ENCODE results near the gene KLF7. TPM values are rescaled to one million over a fixed set of nuclear protein-coding genes. Genes with fewer than 3 reads are reported as not detected.

Gene KLF7
- total RNA-seq, 1 donor from 2014 or later = 79.1 TPM

GRCh38 chr2:207083361-207084110 is 82.2 kb downstream of the KLF7 start:
- peak; percentile 35 for ATAC-seq
- no peak for DNase-seq (ENCODE audit: low spot score)
- intact Hi-C loops (cut with DNase I) = no loop called here

GRCh38 chr2:207082619-207083018 is 83.1 kb downstream of the KLF7 start:
- DNase-seq (ENCODE audit: low spot score) (no peak), ATAC-seq (no peak)
- intact Hi-C loops (cut with DNase I) = no loop called here

- intact Hi-C loops (cut with DNase I) = no loop called here
- ATAC-seq = no peak
- no peak for DNase-seq (ENCODE audit: low spot score)
Measured at GRCh38 chr2:207078186-207078798, 87.5 kb downstream of the KLF7 start.

DNA sequence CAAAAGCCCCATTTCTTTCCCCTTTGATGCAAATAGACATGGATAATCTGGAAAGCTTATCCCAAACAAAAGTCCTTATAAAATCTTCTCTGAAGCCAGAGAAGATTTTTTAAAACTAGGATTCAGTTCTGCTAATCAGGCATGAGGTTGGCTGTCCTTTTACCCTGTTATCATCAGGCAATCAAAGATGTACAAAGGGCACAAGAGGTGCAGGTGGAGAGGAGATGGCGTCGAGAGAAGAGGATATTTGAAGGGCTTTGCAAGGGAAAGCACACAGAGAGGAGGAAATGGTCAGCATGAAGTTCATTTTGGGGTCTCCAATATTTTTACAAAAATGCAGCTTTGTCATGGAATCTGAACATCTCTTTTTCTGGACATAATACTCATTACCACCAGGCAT is 88.5 kb downstream of the KLF7 start:
- ATAC-seq (no peak), DNase-seq (ENCODE audit: low spot score) (no peak)
- intact Hi-C loops (cut with DNase I) = no loop called here

DNA sequence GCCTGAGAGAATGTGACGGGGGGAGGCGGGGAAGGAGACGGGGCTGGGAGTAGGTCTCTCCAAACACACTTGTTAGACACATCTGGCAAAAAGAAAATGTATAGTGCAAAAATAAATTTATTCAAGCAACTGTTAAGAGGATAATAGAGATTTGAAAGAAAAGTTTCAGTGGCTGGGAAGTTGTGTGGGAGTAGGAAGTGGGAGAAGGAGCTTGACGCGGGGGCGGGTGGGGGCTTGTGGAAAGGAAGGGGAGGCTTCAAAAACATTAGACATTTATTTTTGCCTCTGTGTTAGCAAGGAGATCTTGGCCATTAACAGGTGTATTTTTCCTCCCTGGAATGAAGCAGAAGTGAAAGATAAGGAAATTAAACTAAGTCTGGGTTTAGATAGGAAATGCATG is 90.3 kb downstream of the KLF7 start:
- intact Hi-C loops (cut with DNase I) = no loop called here
- ATAC-seq = no peak
- no peak for DNase-seq (ENCODE audit: low spot score)

DNA sequence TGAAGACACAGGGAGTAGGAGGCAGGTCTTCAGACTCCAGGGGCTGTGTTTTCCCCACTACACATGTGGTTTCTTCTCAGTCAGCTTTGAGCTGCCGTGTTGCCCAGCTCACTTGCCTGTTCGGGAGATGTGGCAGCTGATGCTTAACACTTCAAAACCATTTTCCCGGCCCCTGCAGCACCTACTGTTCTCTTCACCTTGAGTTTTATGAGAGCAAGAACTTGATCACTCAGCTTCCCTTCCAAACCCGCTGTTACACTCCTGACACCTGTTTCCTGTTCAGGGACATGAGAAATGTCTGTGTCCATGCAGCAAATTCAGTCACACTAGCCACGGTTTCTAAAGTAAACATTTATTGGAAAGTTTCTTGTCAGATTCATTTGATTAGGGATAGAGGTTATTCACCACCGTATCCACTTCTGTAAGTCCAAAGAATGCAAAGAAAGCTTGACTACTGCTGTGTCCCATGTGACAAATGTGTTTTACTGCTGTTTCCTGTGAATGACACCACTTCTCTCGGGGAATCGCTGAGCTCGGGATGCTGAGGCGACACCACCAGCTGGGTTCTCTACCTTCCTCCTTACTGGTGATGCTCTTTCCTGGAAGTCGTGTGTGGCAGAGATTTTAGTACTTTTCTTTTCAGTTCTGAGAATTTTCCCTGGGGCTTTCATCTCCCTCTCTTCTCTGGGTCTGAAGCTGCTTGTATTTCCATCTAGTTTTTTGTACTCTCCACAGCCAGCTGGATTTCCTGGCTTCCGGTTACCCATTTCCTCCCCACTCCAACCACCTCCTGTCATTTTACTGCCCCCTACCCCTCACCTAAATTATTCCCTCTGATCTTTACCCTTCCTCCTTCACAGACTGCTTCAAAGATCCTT is 91.7 kb downstream of the KLF7 start:
- intact Hi-C loops (cut with DNase I) = no loop called here
- no peak for DNase-seq (ENCODE audit: low spot score)
- peak; percentile 85 for ATAC-seq

DNA sequence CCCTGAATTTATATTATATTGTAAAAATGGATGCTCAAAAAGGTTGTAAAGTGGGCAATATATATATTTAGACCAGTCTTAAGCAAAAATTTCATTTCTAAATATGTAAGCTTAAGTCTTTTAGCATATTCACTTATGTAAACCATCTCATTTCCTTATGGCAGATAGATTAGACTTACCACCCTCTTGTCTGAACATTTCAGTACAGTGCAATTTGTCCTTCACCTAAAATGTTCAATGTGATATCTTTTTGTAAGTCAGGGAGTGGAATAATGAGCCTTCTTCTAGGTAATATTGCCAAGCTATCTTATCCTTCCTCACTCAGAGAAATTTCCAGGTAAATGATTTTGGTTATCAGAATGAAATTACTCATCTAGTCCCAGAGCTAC is 92.3 kb downstream of the KLF7 start:
- ATAC-seq = no peak
- intact Hi-C loops (cut with DNase I) = no loop called here

DNA sequence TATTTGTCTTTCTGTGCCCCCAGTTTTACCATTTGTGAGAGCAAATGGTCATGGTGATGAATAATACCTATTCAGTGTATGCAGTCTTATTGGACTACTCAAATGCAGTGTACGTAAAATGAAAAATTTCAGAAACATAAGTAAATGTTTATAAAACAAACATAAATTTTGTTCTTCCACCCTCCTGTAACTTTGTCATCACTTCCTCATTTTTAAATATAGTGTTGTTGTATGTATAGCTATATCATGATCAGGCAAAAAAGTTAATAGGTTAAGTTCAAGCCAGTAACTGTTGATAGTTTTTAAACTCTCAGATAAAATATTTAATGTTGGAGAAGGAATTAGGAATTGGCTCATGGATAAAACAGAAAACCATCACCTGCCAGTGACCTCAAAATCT is 93.2 kb downstream of the KLF7 start:
- no peak for ATAC-seq

More for the DNA sequence above, 92.3 kb downstream of the KLF7 start:
- no peak for DNase-seq (ENCODE audit: low spot score)

DNA sequence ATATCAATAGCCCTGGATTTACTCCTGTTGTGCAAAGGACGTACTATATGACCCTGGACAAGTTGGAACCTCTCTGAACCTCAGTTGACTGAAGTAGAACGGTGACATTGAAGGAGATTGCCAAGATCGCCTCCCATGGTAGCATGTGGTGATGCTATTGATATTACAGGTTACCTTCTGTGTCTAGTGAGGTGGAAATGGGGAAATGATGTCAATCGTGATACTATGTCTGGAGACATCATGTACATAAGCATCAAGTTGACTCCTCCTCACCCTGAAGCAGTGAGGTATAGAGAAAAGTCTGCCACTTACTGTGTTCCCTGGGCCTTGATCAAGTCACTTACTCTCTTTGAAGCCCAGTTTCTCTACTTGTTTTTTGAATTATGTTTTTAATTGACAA is 93.9 kb downstream of the KLF7 start:
- intact Hi-C loops (cut with DNase I) = no loop called here
- ATAC-seq = no peak

More for the DNA sequence above, 93.2 kb downstream of the KLF7 start:
- intact Hi-C loops (cut with DNase I) = no loop called here
- DNase-seq (ENCODE audit: low spot score) = no peak

GRCh38 chr2:207067473-207067872 is 98.3 kb downstream of the KLF7 start:
- ATAC-seq (peak; percentile 55), DNase-seq (ENCODE audit: low spot score) (no peak)
- intact Hi-C loops (cut with DNase I) = no loop called here

More for the DNA sequence above, 93.9 kb downstream of the KLF7 start:
- DNase-seq (ENCODE audit: low spot score) = no peak

DNA sequence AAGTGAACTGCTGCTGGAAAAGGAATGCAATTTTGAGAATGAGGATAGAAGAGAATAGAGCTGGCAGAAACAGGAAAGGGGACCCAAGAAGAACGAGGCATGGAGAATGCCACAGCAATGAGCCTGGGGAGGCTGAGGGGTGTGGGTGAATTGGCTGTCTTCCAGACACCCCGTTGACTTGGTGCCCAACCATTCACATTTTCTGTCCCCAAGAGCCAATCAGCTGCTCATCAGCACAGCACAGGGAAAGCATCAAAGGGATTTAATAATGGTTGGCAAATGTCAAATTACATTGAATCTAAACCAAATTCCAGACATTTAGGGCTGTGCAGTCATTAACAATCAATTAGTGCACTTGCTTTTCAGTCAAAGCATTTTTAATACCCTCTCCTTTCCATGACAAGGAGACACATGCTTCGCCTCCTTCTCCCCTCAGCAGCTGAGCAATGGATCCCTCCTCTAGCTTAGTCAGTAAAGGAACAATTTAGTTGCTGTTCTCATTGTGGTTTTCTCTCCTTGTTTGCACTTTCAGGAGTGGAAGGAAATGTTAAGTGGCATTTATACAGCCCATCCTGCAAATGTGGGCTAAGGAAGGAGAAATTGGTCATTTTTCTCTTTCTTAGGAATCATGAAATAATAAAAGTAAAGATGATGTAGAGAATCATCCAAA is 98.8 kb downstream of the KLF7 start:
- DNase-seq (ENCODE audit: low spot score) = no peak
- intact Hi-C loops (cut with DNase I) = no loop called here

DNA sequence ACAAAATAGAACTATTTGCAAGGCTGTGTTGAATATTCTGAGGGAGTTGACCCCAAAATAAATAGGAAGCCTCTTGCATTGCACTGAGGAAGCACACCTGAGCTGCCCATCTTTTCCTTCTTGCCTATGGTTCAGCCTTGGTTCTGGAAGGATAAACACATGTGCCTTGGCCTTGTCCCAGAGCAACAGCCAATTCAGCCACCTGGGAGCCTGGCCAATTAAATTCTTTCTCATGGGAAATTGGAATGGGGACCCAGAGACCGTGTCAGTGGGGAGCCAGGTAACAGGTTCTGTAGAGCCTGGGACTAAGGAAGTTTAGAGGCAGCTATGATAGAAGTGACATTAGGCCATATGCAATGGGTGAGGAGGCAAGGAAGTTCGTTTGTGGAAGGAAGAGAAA is 99.6 kb downstream of the KLF7 start:
- no peak for DNase-seq (ENCODE audit: low spot score)
- intact Hi-C loops (cut with DNase I) = no loop called here
- no peak for ATAC-seq

More for the DNA sequence above, 98.8 kb downstream of the KLF7 start:
- peak; percentile 34 for ATAC-seq

DNA sequence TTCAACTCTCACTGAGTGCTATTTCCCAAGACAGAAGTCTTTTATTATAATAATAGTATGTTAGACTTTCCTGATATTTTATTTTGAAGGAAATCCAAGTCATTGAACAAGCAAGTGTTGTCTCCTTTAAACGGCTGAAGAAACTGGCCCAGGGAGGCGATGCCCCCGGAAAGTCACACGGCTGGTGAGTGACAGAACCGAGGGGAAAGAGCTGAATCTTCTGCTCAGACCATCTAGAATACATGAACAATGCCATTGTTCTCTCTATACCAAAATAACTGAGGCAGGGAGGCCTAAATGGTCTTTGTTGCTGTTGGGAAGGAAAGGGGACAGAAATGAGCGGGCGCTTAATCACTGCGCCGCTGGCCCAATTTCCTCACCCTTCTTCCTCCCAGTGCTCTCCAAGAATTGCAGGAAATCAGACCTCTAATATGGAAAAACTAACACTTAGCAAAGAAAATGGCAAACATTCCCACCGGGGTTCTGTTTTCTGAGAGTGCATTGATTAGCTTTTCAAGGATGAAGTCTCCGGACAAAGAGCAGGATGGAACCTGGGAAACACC is 101.5 kb downstream of the KLF7 start:
- intact Hi-C loops (cut with DNase I) = no loop called here
- ATAC-seq = no peak
- no peak for DNase-seq (ENCODE audit: low spot score)

GRCh38 chr2:207061181-207061580 is 104.6 kb downstream of the KLF7 start:
- no peak for DNase-seq (ENCODE audit: low spot score)
- intact Hi-C loops (cut with DNase I) = no loop called here
- no peak for ATAC-seq

DNA sequence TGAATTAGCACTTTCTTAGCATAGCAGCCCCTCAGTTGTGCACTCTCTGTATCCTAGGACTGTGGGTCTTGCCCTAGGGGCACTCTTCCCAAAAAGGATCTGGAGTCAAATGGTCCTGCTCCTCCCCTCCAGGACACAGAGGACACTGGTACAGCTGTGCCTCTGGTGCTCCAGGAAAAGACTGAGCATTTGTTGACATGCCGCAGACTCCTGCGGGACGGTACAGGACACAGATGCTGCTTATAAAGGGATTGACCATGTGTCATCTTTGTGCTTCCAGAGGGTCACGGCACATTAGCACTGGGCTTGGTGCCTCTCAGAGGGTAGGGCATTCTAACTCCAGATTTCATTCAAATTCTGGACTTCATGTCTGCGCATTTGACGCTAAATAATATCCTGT is 110.5 kb downstream of the KLF7 start:
- intact Hi-C loops (cut with DNase I) = no loop called here
- DNase-seq (ENCODE audit: low spot score) = no peak
- ATAC-seq = peak; percentile 42

GRCh38 chr2:207054521-207054920 is 111.2 kb downstream of the KLF7 start:
- ATAC-seq = no peak
- intact Hi-C loops (cut with DNase I) = no loop called here
- no peak for DNase-seq (ENCODE audit: low spot score)

DNA sequence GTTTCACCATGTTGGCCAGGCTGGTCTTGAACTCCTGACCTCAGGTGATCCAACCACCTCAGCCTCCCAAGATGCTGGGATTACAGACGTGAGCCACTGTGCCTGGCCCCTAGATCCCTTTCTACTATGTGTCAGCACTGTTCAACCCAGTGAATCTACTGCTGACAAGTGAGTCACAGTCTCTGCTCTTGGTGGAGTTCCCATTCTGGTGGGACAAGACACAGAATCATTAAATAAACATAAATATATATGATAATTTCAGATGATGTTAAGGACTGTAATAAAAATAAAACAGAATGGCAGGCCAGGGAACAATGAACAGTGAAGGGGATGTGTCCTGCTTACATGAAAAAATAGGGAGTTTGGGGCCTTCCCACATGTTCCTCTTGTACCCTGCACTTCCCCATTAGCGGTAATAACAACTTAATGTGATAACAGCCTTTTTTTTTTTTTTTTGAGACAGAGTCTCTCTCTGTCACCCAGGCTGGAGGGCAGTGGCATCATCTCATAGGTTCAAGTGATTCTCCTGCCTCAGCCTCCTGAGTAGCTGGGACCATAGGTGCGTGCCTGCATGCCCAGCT is 114.3 kb downstream of the KLF7 start:
- intact Hi-C loops (cut with DNase I) = no loop called here
- DNase-seq (ENCODE audit: low spot score) = no peak
- no peak for ATAC-seq

- DNase-seq (ENCODE audit: low spot score) = no peak
- no peak for ATAC-seq
- intact Hi-C loops (cut with DNase I) = no loop called here
Measured at GRCh38 chr2:207049122-207049521, 116.6 kb downstream of the KLF7 start.

GRCh38 chr2:207048416-207048815 is 117.3 kb downstream of the KLF7 start:
- intact Hi-C loops (cut with DNase I) = no loop called here
- no peak for ATAC-seq
- DNase-seq (ENCODE audit: low spot score) = no peak
